GM13977 (cell line): Measurements from ENCODE around the gene CD79A.

Experiments used
- DNase-seq: peaks from one replicate; pipeline ENCODE4 v3.0.0; 2012; ENCODE audit warnings: low spot score
- CTCF ChIP-seq: IDR thresholded peaks from 2 replicates; pipeline ENCODE4 v1.5.1; 2012; ENCODE audit warnings: mild to moderate bottlenecking, control low read depth; ENCODE audit not compliant: insufficient read depth; ENCODE audit errors: extremely low read depth, missing control alignments
- in situ Hi-C: fragments of 300-500 bp; cut with MboI; formaldehyde crosslinking; loops from one replicate; pipeline ENCODE4 v1.12.0; 2022; ENCODE audit warnings: low sequenced_read_pairs, low pct_unique_long_range_greater_than_20kb, mixed read lengths, inconsistent platforms; ENCODE audit not compliant: unreplicated experiment

The CD79A gene

DNA sequence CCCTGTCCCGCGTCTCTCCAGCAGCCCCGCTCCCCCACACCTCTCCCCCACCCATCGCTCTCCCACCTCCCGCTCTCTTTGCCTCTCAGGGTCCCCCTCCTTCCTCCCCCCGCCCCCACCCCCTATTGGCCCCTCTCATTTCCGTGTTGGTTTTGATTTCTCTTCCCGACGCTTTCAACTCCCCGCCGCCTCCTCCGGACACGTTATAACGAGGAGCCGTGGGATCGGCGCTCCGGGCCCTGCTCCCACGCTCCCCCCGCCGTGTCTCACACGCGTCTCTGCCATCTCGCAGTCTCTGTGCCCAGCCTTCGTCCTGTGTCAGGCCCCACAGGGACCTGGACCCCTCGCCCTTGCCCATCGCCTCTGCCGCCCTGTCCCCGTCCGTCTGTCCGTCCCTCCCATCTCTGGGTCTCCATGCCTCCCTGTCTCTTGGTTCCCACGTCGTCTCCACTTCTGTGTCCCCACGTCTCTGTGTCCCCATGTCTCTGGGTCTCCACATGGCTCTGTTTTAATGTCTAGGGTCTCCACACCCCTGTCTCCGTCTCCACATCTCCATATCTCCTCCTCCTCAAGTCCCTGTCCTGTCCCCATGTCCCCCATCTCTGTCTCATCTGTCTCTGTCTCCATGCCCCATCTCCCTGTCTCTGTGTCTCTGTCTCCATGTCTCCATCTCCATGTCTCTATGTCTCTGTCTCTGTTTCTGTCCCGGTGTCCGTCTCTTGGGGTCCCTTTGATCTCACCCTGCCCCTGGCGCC, 38.1 kb downstream of the CD79A start:
- in situ Hi-C loops = no loop called here
- no peak for DNase-seq
- no peak for TF ChIP-seq CTCF

- no peak for DNase-seq
- no peak for TF ChIP-seq CTCF
- in situ Hi-C loops = no loop called here
Measured at GRCh38 chr19:41915776-41916414, 38.8 kb downstream of the CD79A start.

- no peak for TF ChIP-seq CTCF
- in situ Hi-C loops = no loop called here
- no peak for DNase-seq
Measured at GRCh38 chr19:41917676-41918075, 40.6 kb downstream of the CD79A start.

DNA sequence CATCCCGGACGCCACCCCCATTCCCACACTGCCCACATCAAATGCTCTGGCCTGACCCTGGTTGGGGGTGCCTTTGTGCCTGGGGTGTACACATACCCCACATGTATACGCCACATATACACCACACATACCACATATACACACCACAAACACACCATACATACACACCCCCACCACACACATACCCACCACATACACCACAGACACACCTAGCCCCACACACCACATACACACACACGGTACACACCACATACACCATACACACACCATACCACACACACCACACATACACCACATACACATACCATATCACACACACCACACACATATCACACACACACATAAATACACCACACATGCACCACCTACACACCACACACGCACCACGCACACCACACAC, 41.0 kb downstream of the CD79A start:
- no peak for TF ChIP-seq CTCF
- DNase-seq = no peak
- in situ Hi-C loops = no loop called here

- in situ Hi-C loops = no loop called here
- DNase-seq = no peak
- TF ChIP-seq CTCF = no peak
Measured at GRCh38 chr19:41918653-41919244, 41.7 kb downstream of the CD79A start.

GRCh38 chr19:41919948-41920712, 43.1 kb downstream of the CD79A start:
- DNase-seq = no peak
- no peak for TF ChIP-seq CTCF
- in situ Hi-C loops = no loop called here
